ENCODE measurements around the gene AKAP8L. TPM values are rescaled to one million over a fixed set of nuclear protein-coding genes. Genes with fewer than 3 reads are reported as not detected.

The AKAP8L gene
- total RNA-seq, 1 experiment from 2014 or later: 94.0 TPM

- BruUV-seq (replicated peaks): no TSS peak
- Mint-ChIP-seq H3K36me3 (ENCODE audit: insufficient read depth, unreplicated experiment) (peaks cover 42% of the 10 kb centered on the region), H3K27me3 (ENCODE audit: unreplicated experiment) (no peaks in the 10 kb centered on the region), H3K4me1 (ENCODE audit: low read depth, unreplicated experiment) (peaks cover 16% of the 10 kb centered on the region), H3K4me3 (ENCODE audit: low read depth, unreplicated experiment) (no peak overlapping the region), H3K9me3 (ENCODE audit: low read depth, unreplicated experiment) (no peaks in the 10 kb centered on the region), H3K27ac (ENCODE audit: unreplicated experiment) (no peak overlapping the region)
- intact Hi-C loops (cut with micrococcal nuclease; ENCODE audit: unreplicated experiment): no loop called here
- CTCF ChIA-PET: no interaction called here
- no peak for TF ChIP-seq CTCF (IDR thresholded peaks at IDR 0.05; ENCODE audit: unreplicated experiment)
- DNase-seq: no peak
Measured at GRCh38 chr19:15404097-15404779, 14.6 kb downstream of the AKAP8L start.

DNA sequence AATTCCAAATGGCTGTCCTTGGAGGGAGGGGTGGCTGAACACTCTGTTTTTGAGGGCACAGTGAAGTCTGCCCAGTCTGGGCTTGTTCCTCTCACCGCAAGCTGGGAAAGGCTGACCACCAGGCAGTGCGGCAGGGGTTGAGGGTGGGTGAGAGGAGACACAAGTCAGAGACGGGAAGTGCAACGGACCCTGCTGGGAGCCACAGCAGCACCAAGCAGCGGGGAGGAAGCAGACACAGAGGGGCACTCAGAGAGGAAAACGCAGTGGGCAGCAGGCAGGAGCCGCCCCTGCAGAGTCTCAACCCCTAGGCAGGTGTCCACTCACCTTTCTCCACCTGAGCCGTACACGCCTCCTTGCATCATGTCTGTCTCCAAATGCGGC, 15.6 kb downstream of the AKAP8L start:
- no peak for TF ChIP-seq CTCF (IDR thresholded peaks at IDR 0.05; ENCODE audit: unreplicated experiment)
- no TSS peak for BruUV-seq (replicated peaks)
- H3K9me3 Mint-ChIP-seq (ENCODE audit: low read depth, unreplicated experiment): no peaks in the 10 kb centered on the region
- H3K36me3 Mint-ChIP-seq (ENCODE audit: insufficient read depth, unreplicated experiment): peaks cover 40% of the 10 kb centered on the region
- no peaks in the 10 kb centered on the region for H3K27me3 Mint-ChIP-seq (ENCODE audit: unreplicated experiment)
- no peak for DNase-seq
- intact Hi-C loops (cut with micrococcal nuclease; ENCODE audit: unreplicated experiment): no loop called here
- H3K4me1 Mint-ChIP-seq (ENCODE audit: low read depth, unreplicated experiment): peaks cover 16% of the 10 kb centered on the region
- no peak overlapping the region for H3K4me3 Mint-ChIP-seq (ENCODE audit: low read depth, unreplicated experiment)
- H3K27ac Mint-ChIP-seq (ENCODE audit: unreplicated experiment): no peak overlapping the region
- CTCF ChIA-PET: no interaction called here

- Mint-ChIP-seq H3K4me1 (ENCODE audit: low read depth, unreplicated experiment) (peaks cover 16% of the 10 kb centered on the region), H3K4me3 (ENCODE audit: low read depth, unreplicated experiment) (no peak overlapping the region), H3K27me3 (ENCODE audit: unreplicated experiment) (no peaks in the 10 kb centered on the region), H3K36me3 (ENCODE audit: insufficient read depth, unreplicated experiment) (peaks cover 44% of the 10 kb centered on the region), H3K9me3 (ENCODE audit: low read depth, unreplicated experiment) (no peaks in the 10 kb centered on the region), H3K27ac (ENCODE audit: unreplicated experiment) (no peak overlapping the region)
- intact Hi-C loops (cut with micrococcal nuclease; ENCODE audit: unreplicated experiment): no loop called here
- BruUV-seq (replicated peaks): no TSS peak
- DNase-seq: no peak
- TF ChIP-seq CTCF (IDR thresholded peaks at IDR 0.05; ENCODE audit: unreplicated experiment): no peak
- CTCF ChIA-PET: interaction anchor here (0.7 kb wide), 1 partner anchor 110 kb away, joined by 3 read pairs; no protein-coding TSS in a partner anchor
Measured at GRCh38 chr19:15402411-15403150, 16.2 kb downstream of the AKAP8L start.

DNA sequence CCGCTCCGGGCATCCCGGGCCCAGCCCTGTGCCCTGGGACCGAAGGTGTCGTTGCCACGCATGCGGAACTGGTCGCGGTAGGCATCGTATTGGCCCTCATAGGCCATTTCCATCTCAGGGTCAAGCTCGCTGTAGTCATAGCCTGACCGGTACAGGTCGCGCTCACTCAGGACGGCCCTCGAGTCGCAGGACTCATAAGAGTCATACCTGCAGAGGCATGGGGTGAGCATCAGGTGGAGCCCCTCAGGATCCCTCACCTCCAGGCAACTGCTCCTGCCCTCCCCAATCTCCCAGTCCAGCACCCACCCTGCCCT, 17.4 kb downstream of the AKAP8L start:
- no peak for DNase-seq
- Mint-ChIP-seq H3K27ac (ENCODE audit: unreplicated experiment) (no peak overlapping the region), H3K9me3 (ENCODE audit: low read depth, unreplicated experiment) (no peaks in the 10 kb centered on the region), H3K36me3 (ENCODE audit: insufficient read depth, unreplicated experiment) (peaks cover 48% of the 10 kb centered on the region), H3K4me3 (ENCODE audit: low read depth, unreplicated experiment) (no peak overlapping the region), H3K27me3 (ENCODE audit: unreplicated experiment) (no peaks in the 10 kb centered on the region), H3K4me1 (ENCODE audit: low read depth, unreplicated experiment) (peaks cover 14% of the 10 kb centered on the region)
- BruUV-seq (replicated peaks): no TSS peak
- intact Hi-C loops (cut with micrococcal nuclease; ENCODE audit: unreplicated experiment): no loop called here
- CTCF ChIA-PET: interaction anchor here (0.6 kb wide), 1 partner anchor 1016 kb away, joined by 5 read pairs; no protein-coding TSS in a partner anchor
- no peak for TF ChIP-seq CTCF (IDR thresholded peaks at IDR 0.05; ENCODE audit: unreplicated experiment)
